KMS-11 (cell line): Measurements from ENCODE around the gene TMC6.
"Not testable (repeated sequence)": the region's sequence is repeated elsewhere in the genome, so short reads cannot be mapped to it uniquely, and the experiment has no call there.

Experiments
- H2AFZ ChIP-seq: fragments of 200-600 bp; sonication (generic); 2 replicates; pipeline ENCODE4 v1.6.1; 2016; ENCODE audit warnings: antibody characterized with exemption, mixed run types, low read depth
- H3K27ac ChIP-seq: fragments of 200-600 bp; sonication (generic); 2 replicates; pipeline ENCODE4 v1.6.1; 2016; ENCODE audit warnings: mild to moderate bottlenecking, mixed run types
- H3K27me3 ChIP-seq: fragments of 200-600 bp; sonication (generic); 2 replicates; pipeline ENCODE4 v1.6.1; 2017; ENCODE audit warnings: mild to moderate bottlenecking, low read depth, mixed run types, moderate library complexity; ENCODE audit not compliant: insufficient read depth
- H3K36me3 ChIP-seq: fragments of 200-600 bp; sonication (generic); 2 replicates; pipeline ENCODE4 v1.6.1; 2017; ENCODE audit warnings: mild to moderate bottlenecking, mixed run types; ENCODE audit not compliant: insufficient read depth
- H3K4me1 ChIP-seq: fragments of 200-600 bp; sonication (generic); 2 replicates; pipeline ENCODE4 v1.6.1; 2016; ENCODE audit warnings: mild to moderate bottlenecking, low read depth, mixed run types; ENCODE audit not compliant: poor library complexity, severe bottlenecking
- H3K4me2 ChIP-seq: fragments of 200-600 bp; sonication (generic); 2 replicates; pipeline ENCODE4 v1.7.0; 2016; ENCODE audit warnings: mild to moderate bottlenecking, mixed run types
- H3K4me3 ChIP-seq: fragments of 200-600 bp; sonication (generic); IDR thresholded peaks from 2 replicates; pipeline ENCODE4 v1.6.1; 2017; ENCODE audit warnings: low read depth, low read length, mixed read lengths; ENCODE audit not compliant: insufficient read depth
- H3K79me2 ChIP-seq: fragments of 200-600 bp; sonication (generic); 2 replicates; pipeline ENCODE4 v1.6.1; 2016; ENCODE audit warnings: low read depth, mixed run types; ENCODE audit not compliant: insufficient read depth
- H3K9ac ChIP-seq: fragments of 200-600 bp; sonication (generic); 2 replicates; pipeline ENCODE4 v1.6.1; 2016; ENCODE audit warnings: mild to moderate bottlenecking, mixed run types
- H4K20me1 ChIP-seq: fragments of 200-600 bp; sonication (generic); 2 replicates; pipeline ENCODE4 v1.6.1; 2016; ENCODE audit warnings: mild to moderate bottlenecking, mixed run types; ENCODE audit not compliant: insufficient read depth
- CTCF ChIP-seq: fragments of 200-600 bp; sonication (generic); conservative IDR thresholded peaks from 2 replicates; pipeline ENCODE4 v1.6.1; 2017; ENCODE audit warnings: low read depth, mild to moderate bottlenecking, antibody characterized with exemption, low read length, moderate library complexity, mixed read lengths

The TMC6 gene

GRCh38 chr17:78117027-78117981 lies 11.3 kb downstream of the TMC6 start:
- Histone ChIP-seq H3K79me2 (no peaks in the 10 kb centered on the region), H3K4me2 (peak overlapping the region; percentile 25; the same call in 1 of the 2 replicates), H2AFZ (no peak overlapping the region), H4K20me1 (no peaks in the 10 kb centered on the region), H3K27me3 (no peaks in the 10 kb centered on the region), H3K4me1 (peaks cover 52% of the 10 kb centered on the region), H3K9ac (no peak overlapping the region), H3K27ac (peak overlapping the region; percentile 24; the same call in 1 of the 2 replicates), H3K36me3 (no peaks in the 10 kb centered on the region), H3K4me3 (no peak overlapping the region)
- TF ChIP-seq CTCF, result peak; percentile 54

GRCh38 chr17:78116411-78116810 lies 12.1 kb downstream of the TMC6 start:
- H3K4me2 ChIP-seq, result no peak overlapping the region
- H3K27ac ChIP-seq, result no peak overlapping the region

GRCh38 chr17:78115803-78116202 lies 12.8 kb downstream of the TMC6 start:
- H3K4me2 ChIP-seq, H3K9ac ChIP-seq, H3K36me3 ChIP-seq, H4K20me1 ChIP-seq, H3K27ac ChIP-seq, H3K27me3 ChIP-seq, H2AFZ ChIP-seq, H3K79me2 ChIP-seq, H3K4me3 ChIP-seq: not testable (repeated sequence)
- peaks cover 39% of the 10 kb centered on the region for H3K4me1 ChIP-seq

More at GRCh38 chr17:78116411-78116810, 12.1 kb downstream of the TMC6 start:
- Histone ChIP-seq H3K4me1 (peaks cover 45% of the 10 kb centered on the region), H4K20me1 (no peaks in the 10 kb centered on the region), H3K36me3 (no peaks in the 10 kb centered on the region), H3K27me3 (no peaks in the 10 kb centered on the region), H3K79me2 (no peaks in the 10 kb centered on the region), H3K9ac (no peak overlapping the region), H2AFZ (no peak overlapping the region), H3K4me3 (no peak overlapping the region)
- TF ChIP-seq CTCF, result no peak

GRCh38 chr17:78114831-78115723 lies 13.5 kb downstream of the TMC6 start:
- no peak overlapping the region for H3K27ac ChIP-seq
- H3K4me3 ChIP-seq, result no peak overlapping the region
- H4K20me1 ChIP-seq, result no peaks in the 10 kb centered on the region
- H2AFZ ChIP-seq, result no peak overlapping the region
- peaks cover 32% of the 10 kb centered on the region for H3K4me1 ChIP-seq
- H3K9ac ChIP-seq, result no peak overlapping the region
- no peaks in the 10 kb centered on the region for H3K36me3 ChIP-seq
- H3K4me2 ChIP-seq, result no peak overlapping the region
- no peak for TF ChIP-seq CTCF
- no peaks in the 10 kb centered on the region for H3K79me2 ChIP-seq
- H3K27me3 ChIP-seq, result no peaks in the 10 kb centered on the region
